ENCODE measurements around the gene METRNL.

The METRNL gene

DNA sequence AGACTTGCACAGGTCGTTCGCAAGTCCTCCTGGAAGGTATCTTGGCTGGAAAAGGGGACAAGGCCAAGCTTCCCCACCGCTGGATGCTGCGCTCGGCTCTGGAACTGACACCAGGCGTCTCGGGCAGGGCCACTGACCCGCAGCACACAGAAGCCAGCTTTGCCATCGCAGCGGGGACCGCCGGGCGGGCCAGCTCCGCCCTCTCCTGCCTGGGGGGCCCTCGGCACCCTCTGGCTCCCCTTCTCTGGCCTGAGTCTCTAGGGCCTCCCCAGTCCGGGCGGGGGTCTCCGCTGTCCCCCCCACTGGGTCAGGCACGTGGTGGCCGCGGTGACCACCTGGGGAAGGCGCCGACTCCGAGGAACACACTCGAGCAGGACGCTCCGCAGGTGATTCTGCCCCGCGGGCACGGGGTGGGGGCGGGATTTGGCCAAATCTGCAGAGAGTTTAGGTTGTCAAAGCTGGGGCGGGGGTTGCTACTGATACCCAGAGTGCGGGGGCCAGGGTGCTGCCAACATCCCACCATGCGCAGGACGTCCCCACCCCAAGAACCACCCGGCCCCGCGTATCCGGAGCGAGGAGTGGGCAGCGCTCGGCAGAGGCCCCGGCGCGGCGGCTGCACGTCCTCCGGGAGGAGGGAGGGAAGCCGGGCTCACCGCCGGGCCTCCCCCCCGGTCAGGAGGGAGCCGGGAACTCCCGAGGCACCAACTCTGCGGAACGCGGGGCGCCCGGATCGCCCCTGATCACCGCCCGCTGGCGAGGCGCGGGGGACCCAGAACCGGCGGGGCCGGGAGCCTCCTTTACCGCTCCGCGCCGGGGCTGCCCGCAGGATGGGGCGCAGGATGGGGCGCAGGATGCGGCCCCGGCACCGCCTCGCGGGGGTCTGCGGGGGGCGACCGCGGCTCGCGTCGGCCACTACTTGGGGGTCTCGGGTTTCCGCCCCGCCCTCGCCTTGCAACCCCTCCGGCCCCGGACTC, 744 bp upstream of the METRNL start:
- no peak for DNase-seq (ENCODE audit: low read depth in 2 of 3, low spot score in 2 of 3)

DNA sequence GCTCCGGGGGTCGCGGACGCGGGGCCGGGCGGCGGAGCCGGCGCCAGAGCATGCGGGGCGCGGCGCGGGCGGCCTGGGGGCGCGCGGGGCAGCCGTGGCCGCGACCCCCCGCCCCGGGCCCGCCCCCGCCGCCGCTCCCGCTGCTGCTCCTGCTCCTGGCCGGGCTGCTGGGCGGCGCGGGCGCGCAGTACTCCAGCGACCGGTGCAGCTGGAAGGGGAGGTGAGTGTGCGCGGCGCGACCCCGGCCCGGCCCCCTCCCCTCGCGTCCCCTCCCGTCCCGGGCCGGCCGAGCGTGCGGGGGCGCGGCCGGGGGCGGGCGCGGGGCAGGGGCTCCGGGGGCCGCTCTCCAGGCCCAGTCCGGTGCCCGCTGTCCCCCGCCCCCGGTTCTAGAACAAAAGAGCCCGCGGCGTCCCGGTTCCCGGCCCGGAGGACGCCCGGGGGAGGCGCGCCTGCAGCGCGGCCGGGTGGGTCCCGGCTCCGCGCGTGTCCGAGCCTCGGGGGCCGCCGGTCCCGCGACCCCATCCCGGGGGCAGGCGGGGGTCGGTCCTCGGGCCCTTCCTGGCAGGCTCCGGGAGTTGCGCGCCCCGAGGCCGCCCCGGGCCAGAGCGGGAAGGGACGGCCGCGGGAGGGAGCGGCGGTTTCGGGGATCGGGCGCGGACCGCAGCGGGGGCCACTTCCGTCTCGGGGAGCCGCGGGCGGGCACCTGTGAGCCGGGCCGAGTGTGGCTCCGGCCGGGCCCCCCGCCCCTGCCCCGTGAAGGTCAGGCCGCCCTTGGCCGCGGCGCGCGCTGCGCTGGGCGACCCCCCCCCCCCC, 563 bp downstream of the METRNL start:
- DNase-seq (ENCODE audit: low read depth in 2 of 3, low spot score in 2 of 3) = no peak

- DNase-seq (ENCODE audit: low read depth in 2 of 3, low spot score in 2 of 3) = no peak
Measured at GRCh38 chr17:83080579-83080857, 1.1 kb downstream of the METRNL start.

DNA sequence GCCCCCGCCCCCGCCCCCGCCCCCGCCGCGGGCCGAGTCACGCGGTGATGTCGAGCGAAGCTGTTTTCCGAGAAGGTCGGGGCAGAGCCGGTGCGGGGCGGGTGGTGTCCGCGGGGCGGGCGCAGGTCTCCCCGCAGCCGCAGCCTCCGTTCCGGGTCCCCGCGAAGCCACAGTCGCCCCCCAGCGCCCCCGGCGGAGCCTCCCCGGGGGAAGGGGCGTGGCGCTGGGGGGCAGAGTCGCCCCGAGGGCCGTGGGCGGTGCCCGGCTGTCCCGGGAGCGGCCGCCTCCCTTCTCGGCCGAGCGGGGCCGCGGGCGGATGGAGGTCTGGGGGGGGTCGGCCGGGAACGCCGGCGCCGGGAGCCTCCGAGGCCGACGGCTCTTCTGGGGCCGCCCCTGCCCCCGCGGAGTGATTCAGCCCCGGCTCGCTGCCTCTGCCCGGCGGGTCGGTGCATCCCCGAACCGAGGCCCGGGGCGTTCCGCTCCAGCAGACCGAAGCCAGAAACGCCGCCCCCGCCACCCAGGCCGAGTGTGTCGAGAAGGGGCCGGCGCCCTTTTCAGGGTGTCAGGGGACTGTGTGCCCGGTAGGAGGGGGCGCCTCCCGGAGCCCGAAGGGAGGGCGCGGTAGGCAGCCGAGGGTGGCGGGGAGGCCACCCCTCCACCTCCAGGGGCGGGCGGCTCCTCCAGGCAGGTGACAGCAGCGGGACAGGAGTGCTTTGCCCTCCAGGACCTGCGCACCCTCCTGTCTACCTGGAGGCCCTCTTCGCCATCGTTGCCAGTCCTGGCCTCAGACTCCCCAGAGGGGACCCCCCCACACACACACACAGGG, 1.7 kb downstream of the METRNL start:
- peak in 1 of 3 experiments; percentile 20 for DNase-seq (ENCODE audit: low read depth in 2 of 3, low spot score in 2 of 3)

- no peak for DNase-seq (ENCODE audit: low read depth in 2 of 3, low spot score in 2 of 3)
Measured at GRCh38 chr17:83081684-83082201, 2.3 kb downstream of the METRNL start.

DNA sequence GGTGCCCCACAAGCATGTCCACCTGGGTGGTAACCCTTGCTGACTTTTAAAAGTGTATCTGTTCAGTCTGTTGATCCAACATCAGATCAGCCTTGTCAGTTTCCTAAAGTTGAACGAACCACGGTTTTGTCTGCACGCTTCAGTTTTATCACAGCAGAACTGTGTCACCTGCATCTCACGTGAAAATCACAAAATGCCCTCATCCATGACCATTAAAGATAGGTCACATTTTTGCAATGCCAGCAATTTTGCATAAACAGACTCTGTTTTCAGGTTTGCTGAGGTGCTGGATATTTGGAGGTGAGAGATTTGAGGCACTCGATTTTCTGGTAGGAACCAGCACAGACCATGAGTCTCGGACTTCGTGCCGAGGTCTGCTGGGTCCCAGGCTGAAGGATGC, 3.0 kb downstream of the METRNL start:
- no peak for DNase-seq (ENCODE audit: low read depth in 2 of 3, low spot score in 2 of 3)

- no peak for DNase-seq (ENCODE audit: low read depth in 2 of 3, low spot score in 2 of 3)
Measured at GRCh38 chr17:83082909-83083367, 3.5 kb downstream of the METRNL start.

- peak in 1 of 3 experiments; percentile 58 for DNase-seq (ENCODE audit: low read depth in 2 of 3, low spot score in 2 of 3)
Measured at GRCh38 chr17:83083368-83084201, 4.2 kb downstream of the METRNL start.

- DNase-seq (ENCODE audit: low read depth in 2 of 3, low spot score in 2 of 3) = no peak
Measured at GRCh38 chr17:83084214-83084613, 4.8 kb downstream of the METRNL start.

- DNase-seq (ENCODE audit: low read depth in 2 of 3, low spot score in 2 of 3) = no peak
Measured at GRCh38 chr17:83084621-83085056, 5.2 kb downstream of the METRNL start.

- no peak for DNase-seq (ENCODE audit: low read depth in 2 of 3, low spot score in 2 of 3)
Measured at GRCh38 chr17:83085103-83085502, 5.7 kb downstream of the METRNL start.

- no peak for DNase-seq (ENCODE audit: low read depth in 2 of 3, low spot score in 2 of 3)
Measured at GRCh38 chr17:83085526-83086198, 6.3 kb downstream of the METRNL start.

DNA sequence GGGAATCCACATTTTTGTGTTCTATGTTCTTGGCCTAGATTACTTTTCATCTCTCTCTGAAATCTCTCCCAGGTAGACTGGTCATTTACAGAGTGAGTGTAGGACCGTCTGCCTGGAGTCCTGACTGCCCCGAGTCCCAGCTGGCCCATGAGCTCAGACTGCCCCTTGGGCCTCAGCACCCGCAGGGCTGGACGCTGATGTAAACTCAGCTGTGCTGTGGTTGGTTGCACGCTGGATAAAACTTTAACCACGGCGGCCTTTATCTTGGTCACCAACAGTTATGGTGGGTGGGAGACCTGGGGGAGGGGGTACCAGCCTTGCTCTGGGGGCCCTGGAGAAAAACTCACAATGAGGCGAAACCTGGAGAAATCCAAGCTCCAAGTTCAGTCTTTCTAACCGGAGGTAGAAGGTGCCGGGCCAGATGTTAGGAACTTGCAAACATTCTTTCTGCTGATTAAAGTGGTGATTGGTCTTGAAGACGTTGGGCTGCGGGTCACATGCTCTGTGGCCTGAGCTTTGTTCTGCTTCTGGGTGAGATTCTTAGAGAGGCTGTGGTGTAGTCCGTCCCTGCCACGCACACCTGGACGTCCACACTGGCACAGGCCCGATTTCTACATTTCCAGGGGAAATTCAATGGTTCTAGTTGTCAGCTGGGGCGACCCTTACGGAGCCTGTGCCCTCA, 6.9 kb downstream of the METRNL start:
- no peak for DNase-seq (ENCODE audit: low read depth in 2 of 3, low spot score in 2 of 3)

GRCh38 chr17:83086907-83087787, 7.7 kb downstream of the METRNL start:
- DNase-seq (ENCODE audit: low read depth in 2 of 3, low spot score in 2 of 3) = no peak

DNA sequence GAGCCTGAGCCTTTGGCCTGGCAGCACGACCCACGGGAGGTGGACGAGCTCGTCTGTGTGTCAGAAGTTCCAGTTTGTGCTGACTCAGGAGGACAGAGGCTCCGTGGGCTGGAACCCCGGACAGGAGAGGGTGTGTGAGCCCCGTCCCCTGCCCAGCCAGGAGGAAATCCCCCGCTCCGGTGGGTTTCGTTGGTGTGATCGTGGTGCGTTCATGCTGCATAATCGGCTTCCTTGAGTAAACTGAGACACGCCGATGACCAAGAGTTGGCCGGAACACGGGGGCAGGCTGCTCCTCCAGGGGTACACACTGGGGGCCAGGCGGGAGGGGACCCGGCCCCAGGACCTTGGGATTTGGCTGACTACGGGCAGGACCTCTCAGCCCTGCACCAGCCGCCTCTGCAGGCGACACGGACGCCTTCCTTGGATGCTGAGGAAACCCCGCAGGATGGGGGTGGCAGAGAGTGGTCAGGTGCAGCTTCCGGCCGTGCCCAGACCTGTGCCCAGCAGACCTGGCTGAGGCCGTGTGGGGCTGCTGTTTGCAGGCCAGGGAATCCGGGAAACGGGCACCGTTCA, 8.5 kb downstream of the METRNL start:
- no peak for DNase-seq (ENCODE audit: low read depth in 2 of 3, low spot score in 2 of 3)

- no peak for DNase-seq (ENCODE audit: low read depth in 2 of 3, low spot score in 2 of 3)
Measured at GRCh38 chr17:83088451-83088850, 9.0 kb downstream of the METRNL start.

- DNase-seq (ENCODE audit: low read depth in 2 of 3, low spot score in 2 of 3) = no peak
Measured at GRCh38 chr17:83088909-83089308, 9.5 kb downstream of the METRNL start.
